GM12891 (cell line): ENCODE measurements around the gene BCL6B.

Source experiments
- DNase-seq: peaks from one replicate; pipeline ENCODE4 v3.0.0; 2011; ENCODE audit warnings: low spot score; ENCODE audit not compliant: insufficient read length
- FAIRE-seq: peaks from 2 replicates; lab custom pipeline; 2011; peaks lifted over from hg19 to GRCh38; lab: Jason Lieb, UNC
- PAX5 ChIP-seq: IDR thresholded peaks from 2 replicates; pipeline ENCODE4 v1.6.1; 2011; ENCODE audit warnings: low read length, moderate library complexity, mild to moderate bottlenecking; ENCODE audit not compliant: insufficient read depth, severe bottlenecking
- POLR2A ChIP-seq: IDR thresholded peaks from 2 replicates; pipeline ENCODE4 v1.6.1; 2011; ENCODE audit warnings: low read depth, low read length, control low read depth
- POLR2AphosphoS5 ChIP-seq: IDR thresholded peaks from 2 replicates; pipeline ENCODE4 v1.6.1; 2011; ENCODE audit warnings: low read depth, low read length, control low read depth
- POU2F2 ChIP-seq: IDR thresholded peaks from 2 replicates; pipeline ENCODE4 v1.6.1; 2011; ENCODE audit warnings: low read depth, mild to moderate bottlenecking, control low read depth, low read length, moderate library complexity
- SPI1 ChIP-seq: IDR thresholded peaks from 2 replicates; pipeline ENCODE4 v1.6.1; 2011; ENCODE audit warnings: low read depth, low read length, control low read depth
- TAF1 ChIP-seq: IDR thresholded peaks from 2 replicates; pipeline ENCODE4 v1.6.1; 2011; ENCODE audit warnings: low read depth, low read length, control low read depth

BCL6B gene

DNA sequence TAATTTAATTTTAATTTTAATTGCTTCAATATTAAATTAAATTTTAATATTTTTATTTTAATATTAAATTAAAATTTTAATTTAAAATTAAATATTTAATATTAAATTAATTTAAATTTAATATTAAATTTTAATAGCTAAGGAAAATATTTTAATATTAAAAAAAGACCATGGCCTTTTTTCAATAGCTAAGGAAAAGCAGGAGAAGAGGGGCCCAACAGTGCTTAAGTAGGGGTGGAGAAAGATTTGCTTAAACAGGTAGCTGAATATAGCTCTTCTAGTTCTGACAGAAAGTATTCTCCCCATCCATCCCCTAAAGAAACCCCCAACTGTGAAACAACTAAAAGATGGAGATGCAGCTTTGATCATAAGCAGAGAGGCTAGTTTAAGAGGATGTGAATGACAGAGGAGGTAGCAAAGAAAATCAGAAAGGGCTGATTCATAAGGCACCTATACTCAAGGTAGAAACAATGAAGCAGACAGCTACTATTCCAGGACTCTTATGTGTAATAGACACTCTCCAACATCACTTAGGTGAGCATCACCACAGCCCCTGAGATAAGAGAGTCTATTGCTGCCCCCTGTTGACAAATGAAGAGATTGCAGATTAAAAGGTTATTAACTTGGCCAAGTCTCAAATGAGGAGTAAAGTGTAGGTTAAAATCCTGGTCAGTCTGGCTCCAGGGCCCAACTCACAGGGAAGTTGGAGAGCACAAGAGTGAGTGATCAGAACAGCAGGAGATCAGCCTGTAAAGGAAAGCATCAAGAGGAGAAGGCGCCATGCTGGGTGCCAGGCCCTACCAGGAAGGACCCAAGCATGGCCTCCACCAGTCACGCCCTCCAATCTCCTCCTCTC lies 18.2 kb upstream of the BCL6B start:
- FAIRE-seq (peak; percentile 83), DNase-seq (peak; percentile 65)
- TF ChIP-seq POLR2AphosphoS5, result no peak
- no peak for TF ChIP-seq POLR2A
- TF ChIP-seq TAF1, result no peak
- no peak for TF ChIP-seq PAX5

DNA sequence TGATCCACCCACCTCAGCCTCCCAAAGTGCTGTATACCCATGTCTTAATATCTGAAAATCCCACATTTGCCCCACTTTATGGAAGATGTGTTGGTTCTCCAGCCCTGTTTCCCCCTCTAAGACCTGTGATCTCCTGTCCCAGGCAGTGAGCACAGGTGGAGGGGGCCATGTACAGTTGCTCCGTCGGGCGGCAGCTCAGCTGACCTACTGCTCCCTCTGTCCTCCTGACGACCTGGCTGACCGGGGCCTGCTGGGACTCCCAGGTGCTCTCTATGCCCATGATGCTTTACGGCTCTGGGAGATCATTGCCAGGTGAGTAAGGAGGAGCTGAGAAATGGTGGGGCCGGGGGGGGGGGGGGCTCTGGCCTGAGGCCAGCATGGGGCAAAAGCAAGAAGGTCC lies 17.1 kb upstream of the BCL6B start:
- no peak for FAIRE-seq
- DNase-seq, result no peak
- TF ChIP-seq SPI1 (no peak), POU2F2 (no peak), POLR2A (no peak), PAX5 (no peak), POLR2AphosphoS5 (no peak), TAF1 (no peak)

DNA sequence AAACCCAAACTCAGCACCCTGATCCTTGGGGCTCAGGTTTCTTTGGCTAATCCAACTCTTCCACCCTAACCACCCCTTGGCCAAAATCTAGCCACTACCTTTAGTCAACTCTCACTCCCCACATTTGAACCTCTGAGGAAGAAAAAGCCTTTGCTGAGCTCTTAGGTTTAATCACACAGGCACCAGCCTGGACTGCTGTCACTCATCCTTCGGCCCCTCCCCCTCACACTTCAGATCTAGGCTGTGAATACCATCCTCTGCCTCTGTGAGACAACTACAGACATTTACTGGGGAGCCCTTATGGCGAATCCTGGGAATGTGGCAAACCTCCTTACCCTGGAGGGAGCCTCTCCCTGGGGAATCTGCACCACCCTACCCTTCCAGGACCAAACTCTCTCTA lies 15.7 kb upstream of the BCL6B start:
- TF ChIP-seq POLR2A, result no peak
- no peak for TF ChIP-seq SPI1
- FAIRE-seq (no peak), DNase-seq (no peak)

- no peak for TF ChIP-seq PAX5
- no peak for TF ChIP-seq POLR2A
- TF ChIP-seq TAF1, result no peak
- no peak for TF ChIP-seq SPI1
- TF ChIP-seq POLR2AphosphoS5, result no peak
- no peak for FAIRE-seq
- no peak for DNase-seq
Observed at GRCh38 chr17:7010523-7010922, 12.3 kb upstream of the BCL6B start.

DNA sequence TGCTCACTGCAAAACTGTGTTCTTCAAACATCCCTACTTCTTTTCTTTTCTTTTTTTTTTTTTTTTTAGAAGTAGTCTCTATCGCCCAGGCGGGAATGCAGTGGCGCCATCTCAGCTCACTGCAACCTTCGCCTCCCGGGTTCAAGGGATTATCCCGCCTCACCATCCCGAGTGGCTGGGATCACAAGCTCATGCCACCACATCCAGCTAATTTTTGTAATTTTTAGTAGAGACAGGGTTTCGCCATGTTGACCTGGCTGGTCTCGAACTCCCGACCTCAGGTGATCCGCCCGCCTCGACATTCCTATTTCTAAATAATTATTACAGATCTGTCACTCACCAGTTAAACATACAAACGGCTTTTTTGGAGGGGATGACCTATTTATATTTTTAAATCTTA lies 11.4 kb upstream of the BCL6B start:
- DNase-seq, result no peak
- no peak for TF ChIP-seq SPI1
- no peak for TF ChIP-seq POLR2AphosphoS5
- no peak for TF ChIP-seq POLR2A
- no peak for TF ChIP-seq PAX5
- no peak for TF ChIP-seq TAF1
- no peak for TF ChIP-seq POU2F2
- FAIRE-seq, result no peak

DNA sequence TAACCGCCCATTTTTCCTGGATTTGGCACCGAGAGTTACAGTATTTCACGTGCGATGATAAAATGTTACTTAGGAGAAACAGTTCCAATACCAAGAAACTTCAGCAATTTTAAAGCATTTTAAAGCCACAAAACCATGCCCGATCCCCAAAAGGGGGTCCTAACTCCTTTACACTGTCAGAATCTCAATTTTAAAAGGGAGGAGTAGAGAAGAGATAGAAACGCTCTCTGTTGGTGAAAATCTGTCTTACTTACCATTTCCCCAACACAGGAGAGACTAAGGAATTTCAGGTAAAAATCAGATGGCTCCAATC lies 11.0 kb upstream of the BCL6B start:
- TF ChIP-seq POLR2AphosphoS5, result no peak
- no peak for TF ChIP-seq SPI1
- no peak for TF ChIP-seq POLR2A
- TF ChIP-seq POU2F2, result no peak
- TF ChIP-seq PAX5, result no peak
- no peak for DNase-seq
- no peak for FAIRE-seq

GRCh38 chr17:7014261-7014994 lies 8.4 kb upstream of the BCL6B start:
- TF ChIP-seq PAX5, result no peak
- peak; percentile 90 for TF ChIP-seq TAF1
- peak; percentile 67 for TF ChIP-seq POU2F2
- peak; percentile 95 for TF ChIP-seq POLR2AphosphoS5
- peak; percentile 93 for TF ChIP-seq POLR2A
- peak; percentile 87 for TF ChIP-seq SPI1
- DNase-seq (peak; percentile 93), FAIRE-seq (peak; percentile 97)

GRCh38 chr17:7014995-7015958 lies 7.6 kb upstream of the BCL6B start:
- FAIRE-seq (peak; percentile 87), DNase-seq (no peak)
- TF ChIP-seq SPI1 (no peak), POU2F2 (no peak; the same call in none of the 2 replicates), POLR2AphosphoS5 (peak; percentile 89), TAF1 (peak; percentile 62; the same call in 1 of the 2 replicates), POLR2A (peak; percentile 91), PAX5 (no peak)

DNA sequence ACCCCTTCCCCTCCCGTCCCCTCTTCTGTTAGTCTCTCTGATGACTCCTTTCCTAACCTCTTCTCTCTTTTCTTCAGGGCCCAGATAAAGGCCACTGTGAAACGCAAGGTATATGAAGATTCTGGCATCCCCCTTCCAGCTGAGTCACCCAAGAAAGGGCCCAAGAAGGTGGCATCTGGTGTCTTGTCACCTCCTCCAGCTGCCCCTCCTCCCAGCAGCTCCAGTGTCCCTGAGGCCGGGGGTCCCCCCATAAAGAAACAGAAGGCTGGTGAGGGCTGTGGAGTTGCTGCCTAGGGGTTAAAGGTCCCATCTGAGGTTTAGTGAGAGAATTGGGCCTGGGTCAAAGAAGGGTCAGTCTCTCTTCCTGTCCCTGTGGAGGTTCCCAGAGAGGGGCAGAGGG lies 6.4 kb upstream of the BCL6B start:
- DNase-seq (no peak), FAIRE-seq (no peak)
- TF ChIP-seq POLR2A (no peak), SPI1 (no peak), PAX5 (no peak), POLR2AphosphoS5 (no peak), TAF1 (no peak), POU2F2 (no peak)
